Stimulated activated CD8-positive, alpha-beta memory T cell treated with anti-CD3 and anti-CD28 coated beads, Interleukin-7, amount 100 ng/mL, for 1 hour (primary cell): ENCODE measurements around the gene FAAH.

ENCODE experiments used
- DNase-seq, 2 donors: peaks; one replicate each; pipeline ENCODE4 v3.0.0-alpha.2; 2020; ENCODE audit warnings: low read depth in 2 of 2

Gene FAAH

DNA sequence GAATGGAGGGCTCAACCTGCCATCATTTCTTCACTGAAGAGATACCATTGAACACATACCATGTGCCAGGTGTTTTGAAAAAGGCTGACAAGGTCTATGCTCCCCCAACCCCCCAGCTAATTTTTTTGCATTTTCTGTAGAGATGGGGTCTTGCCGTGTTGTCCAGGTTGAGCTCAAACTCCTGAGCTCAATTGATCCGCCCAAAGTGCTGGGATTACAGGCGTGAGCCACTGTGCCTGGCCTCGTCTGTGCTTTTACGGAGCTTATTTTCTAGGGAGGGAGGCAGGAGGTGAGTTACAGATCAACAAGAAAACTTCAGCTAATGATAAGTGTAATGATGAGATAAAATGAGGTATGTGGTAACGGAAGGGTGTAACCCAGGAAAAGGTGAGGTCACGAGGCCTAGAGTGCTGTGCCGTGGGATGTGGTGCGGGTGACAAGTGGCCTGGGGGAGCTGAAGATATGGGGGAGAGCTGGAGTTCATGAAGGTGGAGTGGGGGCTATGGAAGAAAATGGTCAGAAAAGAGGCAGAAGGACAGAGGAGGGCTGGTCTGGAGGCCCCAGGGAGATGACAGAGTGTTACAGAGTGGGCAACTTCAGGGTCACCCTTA is 28.2 kb downstream of the FAAH start:
- no peak for DNase-seq

DNA sequence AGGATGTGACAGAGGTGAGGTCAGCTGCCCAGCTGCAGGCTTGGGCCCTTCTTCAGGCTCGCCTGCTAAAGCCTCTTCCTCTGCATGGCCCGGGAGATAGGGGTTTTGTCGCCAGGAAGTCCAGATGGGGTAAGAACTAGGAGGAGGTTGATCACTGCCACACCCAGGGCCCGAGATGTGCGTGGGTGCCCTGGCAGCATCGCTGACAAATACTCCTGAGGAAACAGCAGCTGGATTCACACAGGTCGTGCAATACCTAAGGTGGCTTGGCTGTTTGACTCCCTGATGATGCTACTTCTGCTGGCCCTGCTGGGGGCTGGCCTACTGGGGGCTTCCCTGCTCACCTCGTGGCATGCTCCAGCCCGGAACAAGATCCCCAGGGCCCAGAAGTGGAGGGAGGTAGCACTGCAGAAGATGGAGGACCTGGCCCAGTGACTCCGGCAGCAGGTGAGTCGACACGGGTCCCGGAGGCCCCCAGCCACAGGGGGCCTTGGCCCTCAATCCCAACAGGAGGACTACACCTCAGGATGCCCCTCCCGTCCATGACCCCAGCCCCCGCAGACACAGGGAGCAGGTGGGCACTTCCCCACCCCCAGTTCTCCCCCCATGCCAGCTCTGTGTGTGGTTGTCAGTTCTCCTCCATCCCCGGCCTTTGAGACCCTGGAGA is 29.6 kb downstream of the FAAH start:
- no peak for DNase-seq

DNA sequence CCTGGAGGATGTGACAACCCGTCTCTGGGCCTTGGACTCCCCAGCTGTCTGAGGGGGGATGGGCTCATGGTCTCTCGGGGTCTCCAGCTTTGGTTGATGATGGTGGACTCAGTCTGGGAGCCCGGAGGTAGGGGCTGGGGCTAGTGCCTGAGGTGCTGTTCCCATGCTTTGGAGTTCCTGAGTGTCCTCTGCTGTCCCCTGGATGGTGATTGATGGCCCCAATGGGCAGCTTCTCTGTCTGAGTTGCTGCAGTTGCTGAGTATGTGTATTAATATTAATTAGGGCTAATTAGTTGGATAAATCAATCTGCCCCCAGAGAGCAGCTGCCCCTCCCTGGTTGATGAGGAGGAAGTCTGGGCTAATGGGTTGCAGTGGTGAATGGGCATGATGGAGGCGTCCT is 30.6 kb downstream of the FAAH start:
- DNase-seq = no peak

DNA sequence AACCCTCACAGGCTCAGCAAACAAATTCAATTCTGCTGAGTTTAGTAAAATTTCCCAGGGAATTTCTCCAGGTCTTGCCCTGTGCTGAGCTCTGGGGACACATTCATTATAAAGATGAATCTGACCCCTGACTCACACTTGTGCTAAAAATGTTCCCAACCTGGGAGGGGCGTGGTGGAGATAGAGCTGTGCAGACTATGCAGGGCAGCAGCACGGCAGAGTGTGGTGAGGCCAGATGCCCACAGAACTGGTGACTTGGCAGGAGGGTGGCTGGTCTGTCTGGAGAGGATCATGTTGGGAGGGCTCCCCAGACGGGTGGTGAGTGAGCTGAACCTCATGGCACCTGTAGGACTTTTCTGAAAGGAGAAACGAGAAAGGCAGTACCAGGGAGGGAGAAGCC is 31.6 kb downstream of the FAAH start:
- no peak for DNase-seq

DNA sequence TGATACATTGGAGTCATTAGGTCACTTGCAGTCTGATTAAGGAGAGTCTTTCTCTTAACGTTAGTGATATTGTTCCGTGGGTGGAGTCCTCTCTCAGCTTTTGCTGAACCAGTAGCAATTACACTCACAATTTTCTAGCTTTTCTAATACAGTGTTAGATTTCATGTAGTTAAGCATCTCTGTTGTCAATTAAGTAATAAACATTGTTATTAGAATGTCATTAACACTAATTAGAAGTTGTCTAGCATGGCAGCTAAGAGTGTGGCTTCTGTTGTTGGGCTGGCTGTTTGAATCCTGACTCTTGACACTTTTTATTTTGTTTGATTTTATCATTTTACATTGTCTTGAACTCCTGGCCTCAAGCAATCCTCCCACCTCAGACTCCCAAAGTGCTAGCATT is 33.4 kb downstream of the FAAH start:
- no peak for DNase-seq

DNA sequence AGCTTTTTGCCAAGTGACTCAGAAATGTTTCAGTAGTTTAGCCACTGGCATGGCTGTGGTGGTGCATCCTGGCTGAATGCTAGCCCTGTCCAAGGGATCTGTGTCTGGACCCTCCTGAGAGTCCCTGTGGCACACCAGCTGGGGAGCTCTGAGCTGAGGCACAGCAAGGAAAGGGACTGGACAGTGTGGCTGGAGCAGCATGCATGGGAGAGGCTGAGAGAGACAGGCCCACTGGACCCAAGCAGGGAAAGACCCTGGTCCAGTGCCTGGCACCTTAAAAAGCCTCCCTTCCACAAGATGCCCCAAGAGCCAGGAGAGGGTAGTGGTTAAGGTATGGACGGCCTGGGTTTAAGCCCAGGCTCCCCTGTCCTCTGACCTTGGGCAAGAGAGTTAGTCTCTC is 35.3 kb downstream of the FAAH start:
- DNase-seq = no peak

DNA sequence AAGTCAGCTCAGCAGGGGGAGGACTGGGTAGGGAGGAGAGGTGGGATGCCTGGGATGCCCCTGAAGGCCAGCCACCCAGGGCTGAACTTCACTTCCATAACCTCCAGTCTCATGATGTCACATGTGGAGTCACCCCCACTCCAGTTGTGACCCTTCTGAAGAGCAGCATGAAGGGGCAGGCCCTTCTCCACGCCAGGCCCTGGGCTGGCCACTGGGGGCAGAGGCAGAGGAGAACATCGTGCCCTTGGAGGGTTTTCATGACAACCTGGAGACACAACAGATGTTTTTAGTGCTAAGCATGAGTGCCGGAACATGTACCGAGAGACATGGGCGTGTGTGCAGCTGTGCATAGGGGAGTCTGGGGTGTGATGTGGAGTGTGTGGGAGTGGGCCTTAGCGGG is 37.6 kb downstream of the FAAH start:
- DNase-seq = no peak

DNA sequence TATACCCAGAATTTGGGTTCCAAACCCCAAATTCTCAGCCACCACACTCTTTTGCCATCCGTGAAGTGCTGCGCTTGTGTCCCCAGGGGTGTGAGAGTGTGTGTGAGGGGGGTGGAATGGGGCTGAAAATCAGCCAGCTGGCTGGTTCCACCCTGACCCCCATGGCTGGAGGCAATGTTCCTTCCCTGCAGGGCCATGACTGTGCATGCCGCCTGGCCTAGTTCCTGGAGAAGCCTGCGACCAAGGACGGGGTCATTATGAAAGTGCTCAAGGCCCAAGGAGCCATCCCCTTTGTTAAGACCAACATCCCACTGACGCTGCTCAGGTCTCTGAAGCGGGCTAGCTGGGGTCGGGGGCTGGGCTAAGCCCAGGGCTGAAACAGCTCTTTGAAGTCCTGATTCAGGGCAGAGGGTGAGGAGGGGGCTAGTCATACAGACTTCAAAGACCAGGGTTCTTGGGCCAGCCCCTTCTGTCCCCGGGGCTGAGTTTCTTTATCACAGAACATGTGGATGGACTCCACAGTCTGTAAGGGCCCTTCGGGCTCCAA is 38.7 kb downstream of the FAAH start:
- DNase-seq = no peak

DNA sequence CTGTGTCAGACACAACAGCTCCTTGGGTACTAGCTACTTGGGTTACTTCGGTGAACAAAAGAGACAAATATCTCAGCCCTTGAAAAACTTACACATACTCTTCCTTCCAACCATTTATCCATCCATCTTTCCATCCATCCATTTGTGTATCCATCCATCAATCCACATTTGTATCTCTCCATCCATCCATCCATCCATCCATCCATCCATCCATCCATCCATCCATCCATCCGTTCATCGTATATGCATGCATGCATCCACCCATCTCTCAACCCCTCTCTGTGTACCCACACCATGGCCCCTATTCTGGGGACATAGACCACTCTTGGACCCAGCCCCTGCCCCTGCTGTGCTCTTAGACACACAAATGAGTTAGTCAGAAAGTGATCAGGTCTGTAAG is 40.2 kb downstream of the FAAH start:
- DNase-seq = no peak

DNA sequence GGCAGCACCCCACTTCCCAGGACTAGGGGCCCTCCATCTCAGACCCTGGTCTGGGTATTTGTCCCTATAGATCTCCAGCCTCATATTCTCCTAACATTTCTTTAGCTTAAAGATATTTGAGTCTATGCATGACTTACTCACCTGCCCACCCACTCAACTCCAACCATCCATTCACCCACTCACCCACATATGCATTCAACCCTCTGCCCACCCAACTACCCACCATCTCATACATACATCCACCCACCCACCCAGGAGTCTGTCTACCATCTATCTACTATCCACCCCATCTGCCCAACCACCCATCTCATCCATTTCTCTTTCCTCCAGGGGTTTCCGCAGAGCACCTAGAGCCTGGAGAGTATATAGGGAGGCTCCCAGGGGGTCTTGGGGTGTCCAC is 42.7 kb downstream of the FAAH start:
- DNase-seq = no peak

DNA sequence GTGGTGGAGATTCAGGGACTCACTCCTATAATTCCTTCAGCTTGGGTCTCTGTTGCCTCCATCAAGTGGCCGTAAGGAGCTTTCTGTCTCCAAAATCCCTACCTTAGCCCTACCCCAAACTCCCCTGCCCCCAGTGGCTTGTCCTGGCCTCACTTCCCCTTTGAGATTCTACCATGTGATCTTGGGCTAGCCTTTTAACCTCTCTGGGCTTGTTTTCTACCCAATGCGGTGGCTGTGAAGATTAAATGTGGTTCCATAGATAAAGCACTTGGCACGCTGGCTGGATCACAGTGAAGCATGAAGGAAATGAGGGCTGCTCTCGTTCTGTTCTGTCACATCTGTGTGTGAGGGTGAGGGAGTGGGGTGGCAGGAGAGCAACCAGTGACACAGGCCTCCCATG is 43.6 kb downstream of the FAAH start:
- no peak for DNase-seq

DNA sequence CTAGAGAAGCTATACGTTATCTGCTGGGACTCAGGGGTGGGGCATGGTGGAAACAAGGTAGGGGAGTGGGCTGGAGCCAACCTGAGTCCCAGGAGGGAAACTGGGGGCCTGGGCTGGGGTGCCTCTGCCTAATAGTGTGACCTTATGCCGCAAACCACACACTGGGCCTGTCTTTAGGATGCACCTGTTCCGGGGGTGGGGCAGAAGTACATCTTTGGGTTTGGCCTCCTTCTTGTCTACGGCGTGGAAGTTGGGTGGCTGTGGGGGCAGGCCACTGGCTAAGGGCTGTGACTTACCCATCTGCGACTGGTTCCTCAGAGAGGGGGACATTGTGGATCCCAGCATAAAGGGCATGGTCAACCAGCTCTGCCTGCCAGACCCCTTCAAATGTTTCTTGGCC is 44.2 kb downstream of the FAAH start:
- no peak for DNase-seq

DNA sequence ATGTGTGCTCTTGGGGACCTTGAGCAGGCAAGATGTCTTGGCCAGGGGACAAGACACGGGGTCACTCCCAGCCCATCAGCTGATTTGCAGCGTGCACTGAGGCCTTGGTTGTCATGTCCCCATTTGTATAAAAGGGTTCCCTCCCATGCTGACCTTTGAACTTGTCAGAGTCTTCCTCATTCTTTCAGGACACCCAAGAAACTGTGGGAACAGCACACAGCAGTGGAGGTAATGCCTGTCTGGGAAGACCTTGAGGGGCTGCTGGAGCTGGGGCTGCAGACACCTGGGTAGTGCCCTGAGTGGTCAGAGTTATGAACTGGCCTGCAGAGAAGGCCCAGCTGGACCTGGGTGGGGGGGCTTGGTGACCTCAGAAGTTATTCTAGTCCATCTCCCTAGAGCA is 46.4 kb downstream of the FAAH start:
- DNase-seq = no peak

DNA sequence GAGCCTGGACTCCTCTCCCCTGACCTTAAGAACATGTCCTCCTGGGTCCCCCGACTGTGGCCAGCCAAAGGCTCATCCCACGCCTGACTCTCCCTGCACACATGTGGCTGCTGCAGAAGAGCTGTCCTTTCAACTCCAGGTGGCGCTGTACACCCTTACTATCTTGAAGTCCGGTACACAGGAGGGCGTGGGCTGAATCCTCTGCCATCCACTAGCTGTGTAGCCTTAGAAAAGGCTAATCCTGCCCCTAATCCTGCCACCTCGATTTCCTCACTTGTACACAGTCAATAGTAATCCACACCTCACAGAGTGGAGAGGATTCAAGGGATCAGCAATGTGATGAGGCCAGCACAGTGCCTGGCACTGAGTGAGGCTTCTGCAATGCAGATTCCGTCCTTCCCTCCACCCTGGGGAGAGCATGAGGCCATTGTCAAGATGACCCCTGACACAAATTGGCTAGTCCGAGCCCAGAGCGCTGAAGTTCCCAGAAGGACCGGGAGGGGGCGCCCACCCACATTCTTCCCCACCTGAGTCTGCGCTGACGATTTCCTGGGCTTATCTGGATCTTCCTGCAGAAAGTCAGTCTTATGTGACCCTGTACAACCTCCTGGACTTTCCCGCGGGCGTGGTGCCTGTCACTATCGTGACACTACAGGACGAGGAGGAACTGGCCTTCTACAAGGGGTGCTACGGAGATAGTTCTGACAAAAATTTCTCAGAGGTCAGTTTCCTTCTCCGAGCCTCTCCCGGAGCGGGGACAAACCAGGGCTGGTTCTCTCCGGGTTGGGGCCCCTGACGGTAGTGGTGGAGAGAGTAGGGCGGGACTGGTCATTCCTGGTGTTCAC is 48.4 kb downstream of the FAAH start:
- peak; percentile 31 to 48 for DNase-seq

DNA sequence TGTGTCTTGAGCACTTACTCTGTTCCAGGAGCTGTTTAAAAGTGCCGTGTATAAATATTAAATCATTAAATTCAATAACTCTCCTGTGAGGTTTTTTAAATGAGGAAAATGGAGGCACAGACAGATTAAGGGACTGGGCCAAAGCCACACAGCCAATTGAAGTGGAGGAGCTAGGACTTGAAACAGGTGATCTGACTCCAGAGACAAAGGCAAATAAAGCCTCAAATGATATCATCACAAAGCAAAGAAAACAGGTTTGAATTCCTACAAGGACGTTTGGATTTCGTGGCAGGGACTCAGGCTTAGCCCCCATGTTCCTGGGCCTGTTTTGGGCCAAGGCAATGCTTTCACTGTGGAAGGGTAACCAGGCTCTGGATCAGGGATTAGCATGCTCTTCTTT is 50.3 kb downstream of the FAAH start:
- DNase-seq = no peak

DNA sequence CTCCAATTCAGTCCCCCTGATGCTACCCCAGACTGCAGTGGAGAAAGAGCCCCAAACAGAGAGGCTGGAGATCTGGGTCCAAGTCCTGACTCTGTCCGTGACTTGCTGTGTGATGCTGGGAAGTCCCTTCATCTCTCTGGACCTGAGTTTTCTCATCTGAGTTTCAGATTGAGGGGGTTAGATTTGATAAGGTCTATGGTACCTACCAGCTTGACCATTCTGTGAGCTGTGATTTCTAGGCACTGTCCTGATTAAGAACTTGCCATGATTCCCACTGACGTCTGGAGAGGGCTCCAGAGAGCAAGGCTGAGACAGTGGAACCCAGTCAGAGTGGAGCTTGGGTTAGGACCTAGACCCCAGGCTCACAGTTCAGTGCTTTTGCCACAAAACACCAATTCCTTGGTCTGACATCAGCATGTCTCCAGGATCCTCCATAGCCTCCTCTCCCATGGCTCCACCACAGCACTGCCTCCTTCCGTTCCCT is 51.7 kb downstream of the FAAH start:
- DNase-seq = no peak

DNA sequence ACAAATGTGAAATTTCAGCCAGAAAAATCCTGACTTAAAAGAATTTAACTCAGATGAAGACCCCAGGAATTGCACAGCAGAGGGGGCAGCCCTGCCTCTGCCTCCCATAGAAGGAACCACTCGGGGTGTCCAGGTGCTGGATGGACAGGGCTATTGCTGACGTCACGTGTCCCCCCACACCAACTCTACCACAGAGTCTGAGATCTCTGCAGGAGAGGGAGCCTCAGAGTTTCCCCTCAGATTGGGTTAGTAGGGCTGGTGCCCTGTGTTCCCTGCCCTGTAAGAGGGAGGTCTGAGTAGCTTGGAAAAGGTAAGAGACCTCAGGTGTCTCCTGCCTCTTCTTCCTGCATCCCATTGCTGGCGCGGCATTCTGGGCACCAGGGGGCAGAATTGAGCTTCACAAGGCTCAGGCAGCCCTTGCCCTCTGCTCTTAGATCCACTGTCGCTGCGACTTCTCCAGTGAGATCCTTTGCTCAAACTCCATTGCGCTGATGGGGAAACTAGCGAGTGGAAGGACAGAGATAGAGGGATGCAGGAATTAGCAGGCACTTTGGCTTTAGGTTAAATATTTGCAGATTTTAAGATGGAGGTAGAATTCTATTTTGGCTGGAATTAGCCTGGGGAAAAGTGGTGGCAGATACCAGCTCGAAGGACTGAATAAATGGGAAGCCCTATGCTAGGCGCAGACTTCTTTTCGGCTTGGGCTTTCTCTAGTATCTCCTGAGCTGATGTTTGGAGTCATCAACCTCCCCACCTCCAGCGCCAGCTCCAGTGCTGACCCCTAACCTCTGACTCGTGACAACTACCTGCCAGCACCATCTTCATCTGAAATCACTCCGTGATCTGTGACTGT is 52.8 kb downstream of the FAAH start:
- DNase-seq = peak; percentile 40 to 67

DNA sequence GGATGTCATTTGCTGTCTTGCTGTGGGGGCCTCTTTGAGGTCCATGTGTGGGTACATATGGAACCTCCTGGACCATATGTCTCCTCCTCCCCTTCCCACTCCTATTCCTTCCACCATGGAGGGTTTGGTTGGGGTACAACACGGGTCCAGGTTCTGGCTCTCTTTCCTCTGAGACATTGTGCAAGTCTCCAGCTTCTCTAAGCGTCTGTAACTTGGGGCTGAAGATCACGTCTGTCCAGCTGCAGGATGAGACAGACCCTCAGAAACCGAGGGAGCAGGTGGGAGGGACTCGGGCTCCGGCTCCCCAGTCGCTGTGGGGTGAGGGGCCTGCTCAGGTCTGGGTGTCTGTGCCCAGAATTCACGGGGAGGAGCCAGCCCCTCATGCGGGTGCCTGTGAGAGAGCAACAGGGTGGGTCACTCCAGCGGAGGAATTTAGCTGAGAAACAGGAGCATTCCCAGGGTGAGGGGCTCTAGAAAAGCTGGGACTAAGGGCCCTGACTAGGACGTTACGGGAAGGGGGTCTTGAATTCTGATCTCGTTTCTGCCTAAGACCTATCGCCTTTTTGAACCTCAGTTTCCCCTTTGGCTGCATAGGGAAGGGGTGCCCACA is 53.5 kb downstream of the FAAH start:
- no peak for DNase-seq

DNA sequence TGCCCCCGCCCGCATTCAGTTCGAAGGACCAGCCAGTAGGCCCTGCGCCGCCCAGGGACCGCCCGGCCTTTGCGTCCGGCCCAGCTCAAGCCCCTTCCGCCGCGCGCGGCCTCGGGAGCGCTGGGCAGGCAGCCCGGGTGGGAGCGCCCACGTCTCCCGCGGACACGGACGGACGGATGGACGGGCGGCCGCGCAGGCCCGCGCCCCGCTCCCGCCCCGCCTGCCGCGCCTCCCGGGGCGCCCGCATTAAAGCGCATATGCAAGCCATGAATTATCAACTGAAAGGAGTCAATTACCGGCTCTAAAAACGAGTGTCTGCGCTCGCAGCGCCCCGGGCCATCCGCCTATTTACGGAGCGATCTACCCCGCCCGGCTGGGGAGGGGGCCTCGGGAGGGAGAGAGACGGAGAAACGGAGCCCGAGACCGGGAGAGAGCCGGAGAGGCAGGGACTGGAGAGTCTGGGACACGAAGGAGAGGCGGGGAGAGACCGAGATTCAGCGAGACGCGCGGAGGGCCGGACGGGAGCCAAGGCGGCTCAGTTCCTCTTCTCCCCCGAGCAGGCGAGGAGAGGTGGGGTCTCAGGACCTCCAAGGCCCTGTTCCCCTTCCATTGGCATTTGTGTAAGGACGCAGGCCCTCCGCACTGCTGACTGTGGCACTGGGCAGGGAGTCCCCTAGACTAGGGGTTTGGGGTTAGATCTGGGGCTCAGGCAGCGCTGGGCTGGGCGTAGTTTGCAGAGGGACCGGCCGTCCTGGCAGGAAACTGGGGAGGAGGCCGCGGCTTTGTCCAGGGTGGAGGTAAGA is 54.2 kb downstream of the FAAH start:
- DNase-seq = no peak
